Left ventricle myocardium inferior (tissue), 1 donor: ENCODE data around the gene INSL6. TPM values are rescaled to one million over a fixed set of nuclear protein-coding genes. Genes with fewer than 3 reads are reported as not detected.

Source experiments
- DNase-seq: peaks from one replicate; pipeline ENCODE4 v3.0.0-alpha.2; 2020
- H3K27ac ChIP-seq: fragments of 200-600 bp; replicated peaks from 2 replicates; pipeline ENCODE4 v1.8.0; 2021
- H3K27me3 ChIP-seq: fragments of 200-600 bp; 2 replicates; pipeline ENCODE4 v1.8.0; 2021; ENCODE audit warnings: low read depth
- H3K36me3 ChIP-seq: fragments of 200-600 bp; 2 replicates; pipeline ENCODE4 v1.8.0; 2021
- H3K4me1 ChIP-seq: fragments of 200-600 bp; 2 replicates; pipeline ENCODE4 v1.8.0; 2021
- H3K4me3 ChIP-seq: fragments of 200-600 bp; 2 replicates; pipeline ENCODE4 v1.8.0; 2021; ENCODE audit warnings: mild to moderate bottlenecking, moderate library complexity
- H3K9me3 ChIP-seq: fragments of 200-600 bp; replicated peaks from 2 replicates; pipeline ENCODE4 v1.8.0; 2021
- intact Hi-C: fragments of 100-400 bp; cut with micrococcal nuclease; formaldehyde crosslinking; loops from one replicate; pipeline ENCODE4 v1.11.0; 2022
- total RNA-seq: library from RNA; stranded (reverse); fragmentation: NEBNext Ultra II Directional; extraction: Animal tissue kit (Norgen Biotek cat#: 25700); gene quantifications from one replicate; pipeline ENCODE4 v1.2.1, GENCODE V29; 2021
- TF ChIP-seq, protein P1 (sequence below): fragments of 200-600 bp; IDR thresholded peaks from 2 replicates; pipeline ENCODE4 v1.8.0; 2021; ENCODE audit warnings: antibody characterized with exemption, mild to moderate bottlenecking, borderline replicate concordance
- donor health status: DM: no; HTN: yes; CAD: no; lungs with severe emphysema.

Gene INSL6
- total RNA-seq, 1 donor from 2014 or later, result not detected

DNA sequence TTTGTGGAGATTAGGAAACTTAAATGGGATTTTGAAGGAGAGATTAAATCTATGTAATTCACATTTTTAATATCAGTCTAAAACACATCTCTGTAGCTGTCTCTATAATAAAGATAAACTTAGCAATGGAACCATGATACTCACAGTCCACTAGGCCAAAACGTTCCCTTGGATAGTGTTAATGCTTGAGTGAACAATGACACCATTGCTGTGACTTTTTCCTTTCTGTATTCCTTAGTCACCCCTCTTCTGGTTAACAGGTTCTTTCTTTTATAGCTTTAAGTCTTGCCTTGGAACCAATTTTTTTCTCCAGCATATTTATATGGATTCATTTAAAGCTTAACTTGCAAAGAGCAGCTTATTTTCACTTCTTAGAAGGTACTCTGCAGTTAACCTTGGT, 63.3 kb downstream of the INSL6 start:
- Histone ChIP-seq H3K9me3 (peaks cover 5% of the 10 kb centered on the region), H3K4me3 (no peak overlapping the region), H3K27ac (no peak overlapping the region), H3K4me1 (no peaks in the 10 kb centered on the region), H3K27me3 (no peaks in the 10 kb centered on the region), H3K36me3 (peaks cover 41% of the 10 kb centered on the region)
- TF ChIP-seq, protein P1, sequence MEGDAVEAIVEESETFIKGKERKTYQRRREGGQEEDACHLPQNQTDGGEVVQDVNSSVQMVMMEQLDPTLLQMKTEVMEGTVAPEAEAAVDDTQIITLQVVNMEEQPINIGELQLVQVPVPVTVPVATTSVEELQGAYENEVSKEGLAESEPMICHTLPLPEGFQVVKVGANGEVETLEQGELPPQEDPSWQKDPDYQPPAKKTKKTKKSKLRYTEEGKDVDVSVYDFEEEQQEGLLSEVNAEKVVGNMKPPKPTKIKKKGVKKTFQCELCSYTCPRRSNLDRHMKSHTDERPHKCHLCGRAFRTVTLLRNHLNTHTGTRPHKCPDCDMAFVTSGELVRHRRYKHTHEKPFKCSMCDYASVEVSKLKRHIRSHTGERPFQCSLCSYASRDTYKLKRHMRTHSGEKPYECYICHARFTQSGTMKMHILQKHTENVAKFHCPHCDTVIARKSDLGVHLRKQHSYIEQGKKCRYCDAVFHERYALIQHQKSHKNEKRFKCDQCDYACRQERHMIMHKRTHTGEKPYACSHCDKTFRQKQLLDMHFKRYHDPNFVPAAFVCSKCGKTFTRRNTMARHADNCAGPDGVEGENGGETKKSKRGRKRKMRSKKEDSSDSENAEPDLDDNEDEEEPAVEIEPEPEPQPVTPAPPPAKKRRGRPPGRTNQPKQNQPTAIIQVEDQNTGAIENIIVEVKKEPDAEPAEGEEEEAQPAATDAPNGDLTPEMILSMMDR, result no peak
- no peak for DNase-seq
- intact Hi-C loops, result no loop called here

DNA sequence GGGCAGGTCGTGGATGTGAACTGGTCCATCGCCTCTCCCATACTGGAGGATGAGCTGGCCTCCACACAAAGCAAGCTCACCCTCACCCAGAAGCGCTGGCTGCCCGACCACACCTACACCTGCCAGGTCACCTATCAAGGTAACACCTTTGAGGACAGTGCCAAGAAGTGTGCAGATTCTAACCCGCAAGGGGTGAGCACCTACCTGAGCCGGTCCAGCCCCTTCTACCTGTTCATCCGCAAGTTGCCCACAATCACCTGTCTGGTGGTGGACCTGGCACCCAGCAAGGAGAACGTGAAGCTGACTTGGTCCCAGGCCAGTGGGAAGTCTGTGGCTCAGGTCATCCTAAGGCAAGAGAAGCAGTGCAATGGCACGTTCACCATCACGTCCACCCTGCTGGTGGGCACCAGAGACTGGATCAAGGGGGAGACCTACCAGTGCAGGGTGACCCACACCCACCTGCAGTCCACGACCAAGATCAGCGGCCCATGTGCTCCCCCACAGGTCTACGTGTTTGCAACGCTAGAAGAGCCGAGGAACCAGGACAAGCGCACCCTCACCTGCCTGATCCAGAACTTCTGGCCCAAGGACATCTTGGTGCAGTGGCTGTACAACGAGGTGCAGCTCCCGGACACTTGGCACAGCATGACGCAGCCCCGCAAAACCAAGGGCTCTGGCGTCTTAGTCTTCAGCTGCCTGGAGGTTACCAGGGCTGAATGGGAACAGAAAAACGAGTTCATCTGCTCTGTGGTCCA, 71.3 kb downstream of the INSL6 start:
- Histone ChIP-seq H3K36me3 (peaks cover 24% of the 10 kb centered on the region), H3K4me1 (no peaks in the 10 kb centered on the region), H3K4me3 (no peak overlapping the region), H3K27me3 (no peaks in the 10 kb centered on the region), H3K27ac (no peak overlapping the region), H3K9me3 (peaks cover 5% of the 10 kb centered on the region)
- no peak for DNase-seq
- intact Hi-C loops, result no loop called here
- TF ChIP-seq, protein P1, result no peak

Other genes with a start within 250 kb of the INSL6 start
- 28.7 TPM for gene JAK2, start 200.4 kb downstream of the INSL6 start, total RNA-seq
- not detected for gene INSL4, start 45.8 kb upstream of the INSL6 start, total RNA-seq
- 0.44 TPM for gene RLN2, start 119.1 kb upstream of the INSL6 start, total RNA-seq
- gene RLN1, start 154.2 kb upstream of the INSL6 start, total RNA-seq, result not detected